ENCODE results near the gene FXYD7.
"Not testable (repeated sequence)": the region's sequence is repeated elsewhere in the genome, so short reads cannot be mapped to it uniquely, and the experiment has no call there.

The FXYD7 gene

GRCh38 chr19:35128398-35129057 lies 14.5 kb upstream of the FXYD7 start:
- no peak for DNase-seq

- DNase-seq, result not testable (repeated sequence)
Observed at GRCh38 chr19:35129724-35130274, 13.3 kb upstream of the FXYD7 start.

DNA sequence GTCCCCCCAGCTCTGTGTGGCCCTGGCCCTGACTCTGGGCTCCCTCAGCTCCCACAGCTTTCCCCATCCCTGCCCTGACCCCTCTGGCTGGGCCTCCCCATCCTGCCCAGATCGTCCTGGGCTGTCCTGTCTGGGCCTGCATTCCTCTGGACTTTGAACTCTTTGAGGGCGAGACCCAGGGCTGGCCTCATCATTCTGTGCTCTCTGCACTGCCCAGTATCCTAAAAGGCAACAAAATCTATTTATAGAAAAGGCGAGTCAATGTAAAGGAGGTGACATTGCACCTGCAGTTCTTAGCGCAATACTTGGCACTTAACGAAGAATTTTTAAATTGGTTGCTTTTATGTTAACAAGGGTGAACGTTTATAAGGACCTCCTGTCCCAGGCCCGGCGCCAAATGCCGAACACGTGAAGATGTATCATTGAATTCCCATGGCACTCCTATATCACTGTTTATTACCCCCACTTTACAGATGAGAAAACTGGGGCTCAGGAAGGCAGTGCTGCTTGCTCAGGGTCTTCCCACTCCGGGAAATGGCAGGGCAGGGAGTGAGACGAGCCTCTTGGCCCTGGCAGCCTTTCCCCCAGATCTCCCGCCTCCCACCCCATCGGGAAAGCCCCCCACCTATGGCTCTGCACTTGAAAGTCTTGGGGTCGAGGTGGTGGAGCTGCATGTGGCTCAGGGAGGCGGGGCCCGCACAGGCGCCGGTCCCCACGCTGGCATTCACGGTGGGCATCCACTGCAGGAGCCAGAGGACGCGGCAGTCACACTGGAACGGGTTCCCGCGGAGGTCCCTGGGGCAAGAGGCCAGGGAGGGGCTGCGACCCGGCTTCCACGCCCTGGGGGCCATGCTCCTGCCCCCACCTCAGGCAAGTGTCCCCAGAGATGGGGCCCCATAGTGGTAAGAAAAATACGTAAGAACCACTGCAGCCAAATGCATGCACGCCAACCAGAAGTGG lies 12.0 kb upstream of the FXYD7 start:
- DNase-seq, result no peak

- no peak for DNase-seq
Observed at GRCh38 chr19:35132254-35132653, 10.8 kb upstream of the FXYD7 start.

DNA sequence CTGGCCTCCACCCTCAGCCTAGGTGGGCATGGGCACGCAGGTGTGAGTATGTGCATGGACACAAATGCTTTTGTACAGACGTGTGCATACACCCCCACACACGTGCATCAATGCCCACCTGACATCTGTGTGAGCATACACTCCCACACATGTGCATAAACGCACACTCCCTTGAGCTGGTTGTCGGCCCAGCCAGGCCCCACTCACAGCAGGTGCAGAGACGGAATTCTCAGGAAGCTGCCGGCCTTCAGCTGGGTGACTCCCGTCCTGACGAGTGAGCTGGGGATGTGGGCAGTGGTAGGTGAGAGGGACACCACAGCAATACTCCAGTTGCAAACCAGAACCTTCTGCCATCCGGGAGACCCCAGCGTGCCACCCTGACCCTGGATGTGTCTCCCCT lies 9.2 kb upstream of the FXYD7 start:
- DNase-seq, result no peak

DNA sequence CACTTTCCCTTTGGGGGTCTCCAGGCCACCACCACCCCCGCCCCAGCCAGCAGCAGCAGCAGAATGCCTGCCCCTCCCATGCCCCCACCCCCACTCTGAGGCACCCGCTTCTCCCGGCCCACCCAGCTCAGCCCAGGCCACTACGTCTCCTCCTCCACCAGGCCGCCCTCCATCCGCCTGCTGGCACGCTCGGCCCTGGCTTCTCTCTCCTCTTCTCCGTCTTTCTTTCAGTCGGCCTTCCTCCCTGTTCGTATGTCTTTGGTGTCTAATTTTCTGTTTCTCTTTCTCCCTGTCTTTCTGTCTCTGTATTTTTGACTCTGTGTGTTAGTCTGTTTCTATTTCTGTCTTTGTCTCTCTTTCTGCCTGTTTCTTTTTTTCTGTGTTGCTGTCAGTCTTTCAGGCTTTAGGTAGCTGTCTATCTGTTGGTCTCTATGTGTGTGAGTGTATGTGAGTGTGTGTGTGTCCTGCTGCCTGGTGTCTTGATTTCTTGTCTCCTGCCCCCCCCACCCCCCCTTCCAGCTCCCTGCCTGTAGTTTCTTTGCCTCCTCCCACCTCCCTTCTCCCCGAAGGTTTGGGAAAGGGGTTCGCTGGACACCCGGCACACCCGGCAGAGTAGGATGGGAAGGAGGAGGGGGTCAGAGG lies 8.3 kb upstream of the FXYD7 start, which contains the start of gene LGI4:
TSS of gene LGI4 (minus strand) at position 459 of the 642 bp plus-strand sequence. CDS start at position 80, 379 bp downstream.
- no peak for DNase-seq

GRCh38 chr19:35135389-35135909 lies 7.6 kb upstream of the FXYD7 start:
- DNase-seq, result no peak

DNA sequence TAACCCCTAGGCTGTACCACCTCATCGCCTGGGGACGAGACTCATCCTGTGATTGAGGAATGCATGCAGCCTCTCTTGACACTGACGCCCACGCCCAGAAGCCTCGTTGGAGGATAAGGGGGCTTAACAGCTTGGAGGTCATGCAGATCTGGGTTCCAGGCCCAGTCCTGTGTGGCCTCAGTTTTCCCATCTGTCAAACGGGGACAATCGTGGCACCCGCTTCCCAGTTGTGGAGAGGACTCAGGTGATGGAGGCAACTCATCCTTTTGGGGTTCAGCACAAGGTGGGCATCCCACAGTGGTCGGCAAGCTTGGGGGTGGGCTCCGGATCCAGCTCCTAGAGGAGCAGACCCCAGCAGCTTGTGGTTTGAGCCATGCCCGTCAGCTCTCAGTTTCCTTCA lies 6.8 kb upstream of the FXYD7 start:
- no peak for DNase-seq

- no peak for DNase-seq
Observed at GRCh38 chr19:35136977-35137702, 5.9 kb upstream of the FXYD7 start.

- no peak for DNase-seq
Observed at GRCh38 chr19:35138305-35138892, 4.7 kb upstream of the FXYD7 start, which contains the start of gene FXYD1. TSS of gene FXYD1 (plus strand) at chr19:35138824. CDS start at chr19:35140080, 1,256 bp downstream.

DNA sequence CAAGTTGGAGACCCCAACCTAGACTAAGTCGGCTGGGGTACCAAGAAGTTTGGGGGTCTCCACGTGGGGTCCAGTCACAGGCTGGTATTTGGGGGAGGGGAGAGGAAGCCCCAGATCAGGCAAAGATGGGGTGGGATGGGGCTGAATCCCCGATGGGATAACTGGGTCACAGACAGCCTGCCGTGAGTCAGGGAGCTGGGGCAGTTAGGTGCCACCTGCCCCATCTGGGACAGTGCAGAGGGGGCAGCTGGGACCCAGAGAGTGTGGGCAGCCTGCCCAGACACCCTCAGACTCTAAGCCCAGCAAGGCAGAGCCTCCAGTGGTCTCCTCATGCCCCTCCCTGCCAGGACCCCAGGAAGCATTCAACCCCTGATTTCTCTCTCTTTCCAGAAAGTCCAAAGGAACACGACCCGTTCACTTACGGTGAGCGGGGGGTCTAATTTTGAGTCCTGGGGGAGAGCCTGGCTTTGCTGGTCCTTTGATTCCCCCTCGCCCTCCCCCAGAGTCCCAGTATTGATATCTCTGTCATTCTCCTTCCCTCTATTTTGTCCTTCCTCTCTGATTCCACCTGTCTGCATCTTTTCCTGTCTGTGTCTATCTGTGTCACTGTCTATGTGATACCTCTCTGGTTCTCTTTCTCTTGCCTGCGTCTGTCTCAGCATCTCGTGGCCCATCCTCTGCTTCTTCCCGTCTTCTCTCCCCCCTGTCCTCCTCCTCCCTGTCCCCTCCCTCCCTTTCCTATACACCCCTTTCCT lies 2.7 kb upstream of the FXYD7 start:
- DNase-seq, result no peak

GRCh38 chr19:35140962-35141836 lies 1.9 kb upstream of the FXYD7 start:
- DNase-seq, result peak; percentile 6

GRCh38 chr19:35141837-35142605 lies 1.0 kb upstream of the FXYD7 start:
- DNase-seq, result no peak

DNA sequence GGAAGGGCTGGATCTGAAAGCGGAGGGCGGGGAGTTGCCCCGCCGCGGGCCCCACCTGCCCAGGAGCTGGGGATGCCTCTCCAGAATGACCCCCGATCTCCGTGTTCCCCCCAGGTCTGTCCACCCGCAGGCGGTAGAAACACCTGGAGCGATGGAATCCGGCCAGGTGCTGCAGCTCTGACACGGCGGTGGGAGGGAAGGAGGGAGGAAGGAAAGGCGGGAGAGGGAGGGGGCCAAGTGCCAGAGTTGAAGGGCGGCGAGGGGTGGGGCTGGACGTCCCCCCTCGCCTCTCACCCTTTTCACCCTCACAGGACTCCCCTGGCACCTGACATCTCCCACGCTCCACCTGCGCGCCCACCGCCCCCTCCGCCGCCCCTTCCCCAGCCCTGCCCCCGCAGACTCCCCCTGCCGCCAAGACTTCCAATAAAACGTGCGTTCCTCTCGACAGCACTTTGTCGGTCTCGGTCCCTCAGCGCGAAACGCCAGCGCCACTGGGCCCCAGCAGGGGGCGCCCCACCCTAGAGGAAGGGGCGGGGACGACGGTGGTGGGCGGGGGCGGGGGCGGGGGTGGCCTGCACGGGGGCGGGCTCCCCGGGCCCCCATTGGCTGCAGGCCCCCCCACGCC lies 337 bp upstream of the FXYD7 start:
- DNase-seq, result no peak

- no peak for DNase-seq
Observed at GRCh38 chr19:35143818-35144217, 763 bp downstream of the FXYD7 start.

DNA sequence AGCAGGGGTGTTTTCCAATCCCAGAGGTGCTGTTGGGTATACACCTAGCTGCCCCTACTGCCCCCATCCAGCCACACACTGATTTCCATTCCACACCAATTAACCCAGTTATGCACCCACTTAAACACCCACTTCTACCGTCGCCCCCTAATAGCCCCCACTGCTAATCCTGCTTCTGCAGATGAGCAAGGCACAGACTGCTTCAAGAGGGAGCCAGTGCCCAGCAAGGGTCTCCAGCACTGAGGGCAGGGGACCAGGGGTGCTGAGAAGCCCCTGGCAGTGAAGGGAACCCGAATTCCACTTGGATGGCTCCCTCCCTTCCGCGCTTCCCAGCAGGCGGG lies 1.2 kb downstream of the FXYD7 start:
- DNase-seq, result no peak

DNA sequence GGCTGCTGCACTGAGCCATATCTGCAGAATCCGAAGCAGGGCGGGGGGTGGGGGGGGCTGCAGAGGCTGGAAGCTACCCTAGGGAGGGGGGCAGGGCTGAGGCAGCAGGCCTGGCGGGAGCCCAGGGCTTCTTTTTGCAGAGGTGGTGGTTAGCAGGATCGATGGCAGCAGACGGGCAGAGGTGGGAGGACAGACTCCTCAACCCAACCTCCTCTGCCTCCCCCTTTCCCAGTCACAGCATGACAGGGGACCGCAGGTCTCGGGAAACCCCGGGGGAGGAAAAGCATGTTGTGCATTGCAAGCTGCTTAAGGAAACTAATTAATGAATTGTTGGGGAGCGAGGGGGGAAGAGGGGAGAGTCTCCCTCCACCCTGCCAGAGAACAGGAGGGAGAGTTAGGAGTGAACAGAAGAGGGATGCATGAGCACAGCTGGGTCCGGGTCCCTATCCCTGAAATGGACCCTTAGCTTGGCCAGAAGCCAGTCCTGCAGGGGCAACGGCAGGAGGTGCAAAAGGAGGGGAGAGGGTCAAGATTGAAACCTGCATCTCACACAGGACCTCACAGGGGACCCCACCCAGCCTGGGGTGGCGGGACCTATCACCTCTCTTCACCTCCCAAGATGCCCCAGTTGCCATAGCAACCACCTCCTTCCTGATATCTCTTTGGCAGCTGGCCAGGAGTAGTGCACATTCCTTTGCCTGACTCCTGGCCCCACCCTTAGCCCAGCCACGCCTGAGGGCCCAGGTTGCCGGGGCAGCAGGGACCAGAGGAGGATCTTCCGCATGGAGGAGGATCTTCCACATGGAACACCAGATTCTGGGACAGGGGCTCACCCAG lies 1.8 kb downstream of the FXYD7 start:
- DNase-seq, result no peak

Data from NCI-H446 treated with DMSO at 0.1 percent for 48 hours (cell line).